ENCODE measurements around the gene GP2.

GP2 gene

DNA sequence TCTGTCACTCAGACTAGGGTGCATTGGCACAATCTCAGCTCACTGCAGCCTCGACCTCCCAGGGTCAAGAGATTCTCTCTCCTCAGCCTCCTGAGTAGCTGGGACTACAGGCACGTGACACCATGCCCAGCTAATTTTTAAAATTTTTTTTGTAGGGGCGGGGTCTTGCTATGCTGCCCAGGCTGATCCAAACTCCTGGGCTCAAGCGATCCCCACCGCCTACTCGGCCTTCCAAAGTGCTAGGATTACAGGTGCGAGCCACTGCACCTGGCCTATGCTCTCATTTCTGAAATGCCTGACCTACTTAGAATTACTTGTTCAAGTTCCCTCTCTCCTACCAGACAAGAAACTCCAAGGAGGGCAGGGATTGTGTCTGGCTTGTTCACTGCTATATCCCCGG, 5.1 kb upstream of the GP2 start:
- H3K27me3 ChIP-seq (ENCODE audit: insufficient read depth, low read length, poor library complexity), result peaks cover 14% of the 10 kb centered on the region
- DNase-seq, result no peak
- H3K4me1 ChIP-seq (ENCODE audit: insufficient read depth, low read length), result no peaks in the 10 kb centered on the region
- no peak overlapping the region for H3K9ac ChIP-seq (ENCODE audit: low read depth, low read length)
- no peak overlapping the region for H3K4me2 ChIP-seq (ENCODE audit: insufficient read depth, low read length)
- H3K36me3 ChIP-seq (ENCODE audit: insufficient read depth, low read length), result no peaks in the 10 kb centered on the region
- no peaks in the 10 kb centered on the region for H4K20me1 ChIP-seq (ENCODE audit: insufficient read depth, low read length)
- TF ChIP-seq EZH2 (IDR thresholded peaks at IDR 0.05; ENCODE audit: borderline replicate concordance, low read depth, low read length, severe bottlenecking), result no peak
- TF ChIP-seq, protein P1, sequence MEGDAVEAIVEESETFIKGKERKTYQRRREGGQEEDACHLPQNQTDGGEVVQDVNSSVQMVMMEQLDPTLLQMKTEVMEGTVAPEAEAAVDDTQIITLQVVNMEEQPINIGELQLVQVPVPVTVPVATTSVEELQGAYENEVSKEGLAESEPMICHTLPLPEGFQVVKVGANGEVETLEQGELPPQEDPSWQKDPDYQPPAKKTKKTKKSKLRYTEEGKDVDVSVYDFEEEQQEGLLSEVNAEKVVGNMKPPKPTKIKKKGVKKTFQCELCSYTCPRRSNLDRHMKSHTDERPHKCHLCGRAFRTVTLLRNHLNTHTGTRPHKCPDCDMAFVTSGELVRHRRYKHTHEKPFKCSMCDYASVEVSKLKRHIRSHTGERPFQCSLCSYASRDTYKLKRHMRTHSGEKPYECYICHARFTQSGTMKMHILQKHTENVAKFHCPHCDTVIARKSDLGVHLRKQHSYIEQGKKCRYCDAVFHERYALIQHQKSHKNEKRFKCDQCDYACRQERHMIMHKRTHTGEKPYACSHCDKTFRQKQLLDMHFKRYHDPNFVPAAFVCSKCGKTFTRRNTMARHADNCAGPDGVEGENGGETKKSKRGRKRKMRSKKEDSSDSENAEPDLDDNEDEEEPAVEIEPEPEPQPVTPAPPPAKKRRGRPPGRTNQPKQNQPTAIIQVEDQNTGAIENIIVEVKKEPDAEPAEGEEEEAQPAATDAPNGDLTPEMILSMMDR (IDR thresholded peaks at IDR 0.05; ENCODE audit: borderline replicate concordance, extremely low read depth, low read length, poor library complexity, severe bottlenecking), result no peak
- H3K9me3 ChIP-seq (ENCODE audit: insufficient read depth, low read length, severe bottlenecking), result no peaks in the 10 kb centered on the region
- no peak overlapping the region for H3K4me3 ChIP-seq (ENCODE audit: low read depth in 1 of 2, low read length in 2 of 2)
- ATAC-seq (ENCODE audit: insufficient read depth, low read depth), result no peak
- H3K79me2 ChIP-seq (ENCODE audit: insufficient read depth, low read length), result no peaks in the 10 kb centered on the region
- H2AFZ ChIP-seq (ENCODE audit: low read depth, low read length), result no peak overlapping the region
- H3K27ac ChIP-seq (ENCODE audit: low read length), result no peak overlapping the region

DNA sequence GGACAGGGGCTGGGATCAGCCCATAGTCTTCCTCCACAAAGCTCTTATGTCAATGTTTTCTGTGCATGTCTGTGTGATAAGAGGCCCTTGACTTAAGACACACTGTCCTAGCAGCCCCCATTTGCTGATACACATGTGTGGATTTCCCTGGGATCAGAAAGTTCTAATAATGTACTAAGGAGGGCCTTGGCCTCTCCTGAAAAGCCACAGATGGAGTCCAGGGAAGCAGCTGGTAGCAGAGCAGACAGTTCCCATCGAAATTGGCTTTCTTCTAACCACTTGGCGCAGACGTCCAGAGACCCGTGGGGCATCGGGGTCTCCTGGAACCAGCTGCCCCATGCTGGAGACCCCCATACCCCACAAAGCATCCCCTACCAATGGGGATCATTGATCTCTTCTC, 4.3 kb upstream of the GP2 start:
- H3K9ac ChIP-seq (ENCODE audit: low read depth, low read length), result no peak overlapping the region
- ATAC-seq (ENCODE audit: insufficient read depth, low read depth) (no peak), DNase-seq (no peak)
- H3K4me1 ChIP-seq (ENCODE audit: insufficient read depth, low read length), result no peaks in the 10 kb centered on the region
- no peak overlapping the region for H3K27ac ChIP-seq (ENCODE audit: low read length)
- no peaks in the 10 kb centered on the region for H3K36me3 ChIP-seq (ENCODE audit: insufficient read depth, low read length)
- H3K4me3 ChIP-seq (ENCODE audit: low read depth in 1 of 2, low read length in 2 of 2), result no peak overlapping the region
- TF ChIP-seq EZH2 (IDR thresholded peaks at IDR 0.05; ENCODE audit: borderline replicate concordance, low read depth, low read length, severe bottlenecking), result no peak
- TF ChIP-seq, protein P1 (IDR thresholded peaks at IDR 0.05; ENCODE audit: borderline replicate concordance, extremely low read depth, low read length, poor library complexity, severe bottlenecking), result no peak
- peaks cover 6% of the 10 kb centered on the region for H3K27me3 ChIP-seq (ENCODE audit: insufficient read depth, low read length, poor library complexity)
- no peaks in the 10 kb centered on the region for H3K9me3 ChIP-seq (ENCODE audit: insufficient read depth, low read length, severe bottlenecking)
- no peak overlapping the region for H3K4me2 ChIP-seq (ENCODE audit: insufficient read depth, low read length)
- no peaks in the 10 kb centered on the region for H4K20me1 ChIP-seq (ENCODE audit: insufficient read depth, low read length)
- no peaks in the 10 kb centered on the region for H3K79me2 ChIP-seq (ENCODE audit: insufficient read depth, low read length)
- no peak overlapping the region for H2AFZ ChIP-seq (ENCODE audit: low read depth, low read length)

DNA sequence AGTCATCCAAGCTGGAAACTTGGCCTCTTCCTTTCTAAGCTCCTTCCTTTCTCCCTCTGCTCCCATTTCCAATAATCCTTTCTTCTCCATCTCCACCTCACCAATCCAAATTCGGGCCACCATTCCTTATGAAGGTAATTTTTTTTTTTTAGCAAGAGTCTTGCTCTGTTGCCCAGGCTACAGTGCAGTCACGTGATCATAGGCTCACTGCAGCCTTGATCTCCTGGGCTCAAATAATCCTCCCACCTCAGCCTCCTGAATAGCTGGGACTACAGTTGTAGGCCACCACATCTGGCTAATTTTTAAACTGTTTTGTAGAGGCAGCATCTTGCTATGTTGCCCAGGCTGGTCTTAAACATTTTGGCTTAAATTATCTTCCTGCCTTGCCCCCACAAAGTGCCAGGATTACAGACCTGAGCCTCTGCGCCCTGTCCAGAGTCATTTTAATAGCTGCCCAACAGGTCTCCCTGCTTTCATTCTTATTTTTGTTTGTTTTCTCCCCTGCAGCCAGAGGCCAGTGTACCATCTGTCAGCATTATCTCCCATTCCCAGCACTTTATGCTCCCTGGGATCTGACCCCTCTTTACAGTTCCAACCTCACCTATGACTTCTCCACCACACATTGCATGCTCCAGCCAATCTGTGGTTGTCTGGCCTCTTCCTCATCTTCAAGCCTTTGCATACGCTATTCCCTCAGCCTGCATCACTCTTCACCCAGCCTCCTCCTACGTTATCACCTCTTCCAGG, 2.3 kb upstream of the GP2 start:
- Histone ChIP-seq H3K79me2 (ENCODE audit: insufficient read depth, low read length) (no peaks in the 10 kb centered on the region), H3K27me3 (ENCODE audit: insufficient read depth, low read length, poor library complexity) (no peaks in the 10 kb centered on the region), H3K4me2 (ENCODE audit: insufficient read depth, low read length) (no peak overlapping the region), H3K4me3 (ENCODE audit: low read depth in 1 of 2, low read length in 2 of 2) (no peak overlapping the region), H3K27ac (ENCODE audit: low read length) (no peak overlapping the region), H3K9me3 (ENCODE audit: insufficient read depth, low read length, severe bottlenecking) (no peaks in the 10 kb centered on the region), H3K36me3 (ENCODE audit: insufficient read depth, low read length) (no peaks in the 10 kb centered on the region), H3K4me1 (ENCODE audit: insufficient read depth, low read length) (no peaks in the 10 kb centered on the region), H4K20me1 (ENCODE audit: insufficient read depth, low read length) (no peaks in the 10 kb centered on the region), H3K9ac (ENCODE audit: low read depth, low read length) (no peak overlapping the region), H2AFZ (ENCODE audit: low read depth, low read length) (no peak overlapping the region)
- TF ChIP-seq EZH2 (IDR thresholded peaks at IDR 0.05; ENCODE audit: borderline replicate concordance, low read depth, low read length, severe bottlenecking), result no peak
- TF ChIP-seq, protein P1 (IDR thresholded peaks at IDR 0.05; ENCODE audit: borderline replicate concordance, extremely low read depth, low read length, poor library complexity, severe bottlenecking), result no peak
- ATAC-seq (ENCODE audit: insufficient read depth, low read depth) (no peak), DNase-seq (no peak)

Measured in DND-41 (cell line).